GM12875 (cell line): ENCODE results near the gene CLTB.
A peak's percentile ranks its signal among the peaks of the same experiment; 100 is the strongest.
"Not testable (repeated sequence)": the region's sequence is repeated elsewhere in the genome, so short reads cannot be mapped to it uniquely, and the experiment has no call there.

Experiments
- H3K4me3 ChIP-seq: one replicate; pipeline ENCODE4 v1.5.1; 2011; ENCODE audit warnings: low read depth, low read length, control low read depth
- CTCF ChIP-seq: IDR thresholded peaks from 2 replicates; pipeline ENCODE4 v1.5.1; 2011; ENCODE audit warnings: low read depth, mild to moderate bottlenecking, control low read depth, inconsistent platforms, low read length, moderate library complexity, borderline replicate concordance; ENCODE audit not compliant: insufficient read depth

CLTB gene

DNA sequence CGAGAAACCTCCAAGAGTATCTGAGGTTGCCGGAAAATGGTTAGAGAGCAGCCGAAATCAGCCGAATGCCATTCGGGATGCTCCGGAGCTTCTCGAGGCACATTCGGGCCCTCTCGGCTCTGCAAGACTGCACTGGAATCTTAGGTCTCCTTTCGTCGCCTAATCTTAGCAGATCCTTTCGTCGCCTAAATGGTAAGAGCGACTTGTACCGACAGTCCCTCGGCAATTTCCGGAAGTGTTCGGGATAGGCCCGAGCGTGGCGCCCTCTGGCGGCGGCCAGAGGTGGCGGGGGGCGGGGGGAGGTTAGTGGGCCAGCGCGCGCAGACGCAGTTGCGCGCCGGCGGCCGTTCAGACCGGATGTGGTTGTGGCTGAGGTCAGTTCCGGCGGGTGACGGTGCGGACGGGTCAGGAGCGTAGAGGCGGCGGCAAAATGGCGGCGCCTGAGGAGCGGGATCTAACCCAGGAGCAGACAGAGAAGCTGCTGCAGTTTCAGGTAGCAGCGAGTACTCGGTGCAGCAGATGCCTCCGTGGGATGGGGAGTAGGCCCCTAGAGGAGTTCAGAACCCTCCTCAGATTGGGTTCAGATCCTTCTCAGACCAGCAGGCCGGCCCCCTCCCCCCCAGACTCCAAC, 31.8 kb upstream of the CLTB start, which contains the start of gene FAF2:
Gene FAF2, plus strand, starts transcription at position 408 of the 631 bp plus-strand sequence. Its CDS starts 23 bp downstream, at position 431.
- peak within 1 kb of the TSS; percentile 82 for H3K4me3 ChIP-seq
- peak; percentile 96 for TF ChIP-seq CTCF

DNA sequence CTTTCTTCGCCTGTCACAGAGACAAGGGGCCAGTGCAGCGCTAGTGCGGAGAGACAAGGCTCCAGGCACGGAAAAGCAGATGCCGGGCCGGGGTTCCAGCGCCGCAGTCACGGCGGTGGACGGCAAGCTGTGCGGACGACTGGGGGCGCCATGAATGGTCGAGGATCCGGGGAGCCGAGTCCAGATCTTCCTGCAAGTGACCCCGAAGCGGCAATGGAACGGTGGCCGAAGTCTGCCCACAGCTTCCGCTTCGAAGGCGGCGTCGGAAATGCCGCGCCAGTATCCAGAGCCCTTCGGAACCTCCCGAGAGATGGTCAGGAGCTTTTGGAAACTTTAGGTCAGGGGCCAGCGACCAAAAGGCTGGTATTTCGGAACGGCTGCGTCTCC, 31.2 kb upstream of the CLTB start:
- no peak for TF ChIP-seq CTCF
- H3K4me3 ChIP-seq: peak overlapping the region; percentile 58

DNA sequence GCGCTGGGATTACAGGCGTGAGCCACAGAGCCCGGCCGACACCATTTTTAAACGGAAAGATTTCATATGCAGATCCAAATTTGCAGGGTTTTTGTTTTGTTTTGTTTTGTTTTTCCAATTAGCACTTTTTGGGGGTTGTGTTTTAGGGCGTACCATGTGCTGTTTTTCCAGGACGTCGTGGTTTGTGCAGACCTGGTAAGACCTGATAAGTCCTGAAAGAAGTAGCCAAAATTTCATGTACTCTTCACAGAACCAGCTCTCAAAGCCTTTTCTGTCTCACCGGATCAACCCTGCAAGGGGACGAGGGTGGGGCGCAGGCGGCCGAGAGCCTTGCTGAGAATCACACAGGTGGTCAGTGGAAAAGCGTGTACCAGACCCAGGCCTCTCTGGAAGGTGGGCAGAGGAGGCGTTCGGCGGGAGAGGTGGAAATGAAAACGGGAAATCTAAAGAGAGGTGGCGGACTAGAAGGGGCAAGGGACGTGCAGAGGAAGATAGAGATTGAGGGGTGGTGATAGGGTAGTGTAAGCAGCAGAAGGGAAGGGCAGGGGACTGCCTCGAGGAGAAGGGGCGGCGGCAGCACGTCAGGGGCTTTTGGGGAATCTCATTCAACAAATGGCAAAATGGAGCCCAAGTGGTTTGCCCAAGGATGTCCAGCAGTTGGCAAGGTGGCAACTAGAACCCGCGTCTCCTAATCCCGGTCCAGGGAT, 30.7 kb upstream of the CLTB start:
- no peak for TF ChIP-seq CTCF
- peak overlapping the region; percentile 58 for H3K4me3 ChIP-seq

DNA sequence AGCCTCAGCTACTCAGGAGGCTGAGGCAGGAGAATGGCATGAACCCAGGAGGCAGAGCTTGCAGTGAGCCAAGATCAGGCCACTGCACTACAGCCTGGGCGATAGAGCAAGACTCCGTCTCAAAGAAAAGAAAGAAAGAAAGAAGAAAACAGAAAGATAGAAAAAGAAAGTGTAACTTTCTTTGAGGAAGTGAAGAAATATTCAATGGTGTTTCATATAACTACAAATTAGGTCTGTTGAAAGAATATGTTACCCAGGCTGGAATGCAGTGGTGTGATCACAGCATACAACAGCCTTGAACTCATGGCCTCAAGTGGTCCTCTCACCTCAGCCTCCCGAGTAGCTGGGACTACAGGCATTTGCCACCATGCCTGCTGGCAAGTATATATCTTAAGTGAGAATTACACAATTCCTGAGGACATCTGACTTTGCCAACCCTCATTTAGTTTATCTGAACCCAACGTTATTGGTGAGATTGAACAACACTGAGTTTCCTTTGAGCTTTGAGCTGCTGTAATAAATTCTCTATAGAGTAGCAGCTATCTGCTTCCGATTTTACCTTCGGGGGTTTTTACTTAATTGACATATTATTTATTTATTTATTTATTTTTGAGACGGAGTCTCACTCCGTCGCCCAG, 29.8 kb upstream of the CLTB start:
- TF ChIP-seq CTCF: no peak
- no peak overlapping the region for H3K4me3 ChIP-seq

DNA sequence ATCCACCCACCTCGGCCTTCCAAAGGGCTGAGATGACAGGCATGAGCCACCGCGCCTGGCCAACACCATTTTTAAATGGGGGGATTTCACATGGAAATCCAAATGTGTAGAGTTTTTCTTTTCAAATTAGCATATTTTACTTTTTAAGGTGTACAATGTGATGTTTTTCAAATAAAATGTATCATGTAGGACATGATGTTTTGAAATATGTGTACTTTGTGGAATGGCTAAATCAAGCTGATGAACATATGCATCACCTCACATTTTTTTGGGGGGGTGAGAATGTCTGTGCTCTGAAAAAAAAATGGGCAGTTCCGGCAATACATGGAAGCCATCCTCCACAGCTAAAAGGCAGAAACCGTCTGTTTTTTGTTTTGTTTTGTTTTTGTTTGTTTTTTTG, 28.4 kb upstream of the CLTB start:
- no peak overlapping the region for H3K4me3 ChIP-seq
- TF ChIP-seq CTCF: no peak

- not testable (repeated sequence) for H3K4me3 ChIP-seq
Observed at GRCh38 chr5:176442911-176443310, 26.6 kb upstream of the CLTB start.

GRCh38 chr5:176441921-176442323, 25.6 kb upstream of the CLTB start:
- TF ChIP-seq CTCF: no peak
- no peak overlapping the region for H3K4me3 ChIP-seq
